Aorta (tissue), 5 donors: ENCODE data around the gene SLC5A5. TPM values are rescaled to one million over a fixed set of nuclear protein-coding genes. Genes with fewer than 3 reads are reported as not detected.
A peak's percentile ranks its signal among the peaks of the same experiment; 100 is the strongest.

Source experiments
- ATAC-seq: fragments of 200-7000 bp; cut with Tn5 transposase; one replicate; pipeline ENCODE4 v1.9.1; 2022; ENCODE audit warnings: moderate library complexity; ENCODE audit not compliant: low FRiP score
- DNase-seq, 2 donors: peaks; one replicate each; pipeline ENCODE4 v3.0.0-alpha.2; 2020
- H3K27ac ChIP-seq, 2 donors: one replicate each; pipeline ENCODE4 v1.5.1; 2013; ENCODE audit warnings: low read length in 2 of 2, mild to moderate bottlenecking in 2 of 2, moderate library complexity in 2 of 2, control low read depth in 1 of 2, inconsistent platforms in 1 of 2, low read depth in 1 of 2
- H3K27me3 ChIP-seq, 2 donors: one replicate each; pipeline ENCODE4 v1.6.1; 2013; ENCODE audit warnings: control low read depth in 1 of 2, low read length in 1 of 2, mild to moderate bottlenecking in 1 of 2, moderate library complexity in 1 of 2; ENCODE audit not compliant: insufficient read depth in 2 of 2, control insufficient read depth in 1 of 2
- H3K36me3 ChIP-seq, 2 donors: one replicate each; pipeline ENCODE4 v1.6.1; 2013; ENCODE audit warnings: control low read depth in 1 of 2, low read length in 1 of 2, mild to moderate bottlenecking in 1 of 2; ENCODE audit not compliant: insufficient read depth in 2 of 2, control insufficient read depth in 1 of 2
- H3K4me1 ChIP-seq, 2 donors: one replicate each; pipeline ENCODE4 v1.6.1; 2013; ENCODE audit warnings: low read length in 2 of 2, control low read depth in 1 of 2, mild to moderate bottlenecking in 1 of 2, moderate library complexity in 1 of 2; ENCODE audit not compliant: insufficient read depth in 2 of 2, control insufficient read depth in 1 of 2
- H3K4me3 ChIP-seq, 2 donors: one replicate each; pipeline ENCODE4 v1.5.1; 2013; ENCODE audit warnings: low read length in 2 of 2, control low read depth in 1 of 2, mild to moderate bottlenecking in 1 of 2
- H3K9me3 ChIP-seq: one replicate; pipeline ENCODE4 v1.6.1; 2013; ENCODE audit warnings: mild to moderate bottlenecking, low read length; ENCODE audit not compliant: control insufficient read depth
- WGBS, 2 donors: extraction: QIAGEN DNeasy Blood & Tissue Kit; methylation state at CpG; one replicate each; pipeline ENCODE4 v1.1.7; 2013; 5-methylcytosine and 5-hydroxymethylcytosine counted together
- intact Hi-C, 2 donors: fragments of 100-400 bp; cut with DNase I; formaldehyde crosslinking; loops; one replicate each; pipeline versions ENCODE4 v1.14.2 to v1.15.0; 2022
- long read RNA-seq, 2 donors: library from polyadenylated mRNA; unstranded; transcript quantifications; one replicate each; pipeline ENCODE4 v2.0.0, GENCODE V29; 2020 to 2021
- polyA plus RNA-seq, 2 donors: library from polyadenylated mRNA; stranded (reverse); fragments of 200-250 nt; gene quantifications; one replicate each; pipeline ENCODE4 v1.2.3, GENCODE V29; 2013
- total RNA-seq, 2 donors: library from RNA; stranded (reverse); fragmentation: NEBNext Ultra II Directional; extraction: Animal tissue kit (Norgen Biotek cat#: 25700); gene quantifications; one replicate each; pipeline ENCODE4 v1.2.1, GENCODE V29; 2021
- donor health status: healthy with polysubstance abuse.
- donor health status: Bipolar disorder and iron deficiency.
- donor health status: DM: no; HTN: no; CAD: no.
- donor health status: DM: no; HTN: no; CAD: no.
- donor health status: DM: yes; HTN: yes; CAD: no.

The SLC5A5 gene
- total RNA-seq = not detected
- polyA plus RNA-seq = under 1 TPM in 1 of 2 donors, not detected in 1; 0.03 TPM
- long read RNA-seq, donor 1 = 0 reads
- long read RNA-seq, donor 2 = 0 reads

- ATAC-seq = no peak
- no peak for DNase-seq
- H3K27ac ChIP-seq = no peak within 1 kb of the TSS
- no peaks in the 10 kb centered on the region for H3K9me3 ChIP-seq
- intact Hi-C loops = no loop called here
- H3K27me3 ChIP-seq = peaks cover 0 to 1% of the 10 kb centered on the region in 2 donors
- no peak within 1 kb of the TSS for H3K4me3 ChIP-seq
- no peaks in the 10 kb centered on the region for H3K4me1 ChIP-seq
- H3K36me3 ChIP-seq = no peaks in the 10 kb centered on the region
- 2 to 3% methylated on average over 23 to 26 of the region's 26 CpGs for WGBS, 2 donors
Observed at GRCh38 chr19:17871878-17872250, at the start of gene SLC5A5. TSS of gene SLC5A5 (plus strand) at chr19:17871945. CDS start at chr19:17872320, 375 bp downstream.

- no peak overlapping the region for H3K27ac ChIP-seq
- ATAC-seq (no peak), DNase-seq (no peak)
- no peaks in the 10 kb centered on the region for H3K4me1 ChIP-seq
- H3K4me3 ChIP-seq = no peak overlapping the region
- intact Hi-C loops = no loop called here
- H3K9me3 ChIP-seq = no peaks in the 10 kb centered on the region
- WGBS, 2 donors = 47 to 56% methylated on average over 8 of the region's 8 CpGs
- H3K36me3 ChIP-seq = no peaks in the 10 kb centered on the region
- no peaks in the 10 kb centered on the region for H3K27me3 ChIP-seq
Observed at GRCh38 chr19:17824339-17824738, 47.4 kb upstream of the SLC5A5 start.

- WGBS, 2 donors = 83 to 85% methylated on average over 13 of the region's 13 CpGs
- intact Hi-C loops = no loop called here
- Histone ChIP-seq H3K27ac (no peak overlapping the region), H3K27me3 (peaks cover 0 to 3% of the 10 kb centered on the region in 2 donors), H3K9me3 (no peaks in the 10 kb centered on the region), H3K4me3 (no peak overlapping the region), H3K36me3 (no peaks in the 10 kb centered on the region), H3K4me1 (no peaks in the 10 kb centered on the region)
- DNase-seq (no peak), ATAC-seq (no peak)
Observed at GRCh38 chr19:17826508-17827056, 45.2 kb upstream of the SLC5A5 start.

- Histone ChIP-seq H3K36me3 (no peaks in the 10 kb centered on the region), H3K9me3 (no peaks in the 10 kb centered on the region), H3K4me3 (no peak overlapping the region), H3K27me3 (peaks cover 0 to 3% of the 10 kb centered on the region in 2 donors), H3K27ac (no peak overlapping the region), H3K4me1 (no peaks in the 10 kb centered on the region)
- 8 to 12% methylated on average over 25 to 29 of the region's 29 CpGs for WGBS, 2 donors
- ATAC-seq (no peak), DNase-seq (no peak)
- intact Hi-C loops = no loop called here
Observed at GRCh38 chr19:17829855-17830566, 41.7 kb upstream of the SLC5A5 start.

- intact Hi-C loops = no loop called here
- Histone ChIP-seq H3K27ac (no peak overlapping the region), H3K9me3 (no peaks in the 10 kb centered on the region), H3K27me3 (peaks cover 0 to 3% of the 10 kb centered on the region in 2 donors), H3K4me3 (no peak overlapping the region), H3K4me1 (no peaks in the 10 kb centered on the region), H3K36me3 (no peaks in the 10 kb centered on the region)
- peak; percentile 76 to 92 for DNase-seq
- ATAC-seq = peak; percentile 91
- WGBS, 2 donors = 5 to 7% methylated on average over 41 to 50 of the region's 50 CpGs
Observed at GRCh38 chr19:17830567-17831418, 41.0 kb upstream of the SLC5A5 start.

GRCh38 chr19:17831419-17831888, 40.3 kb upstream of the SLC5A5 start:
- H3K4me1 ChIP-seq = no peaks in the 10 kb centered on the region
- no peaks in the 10 kb centered on the region for H3K36me3 ChIP-seq
- intact Hi-C loops = no loop called here
- H3K4me3 ChIP-seq = no peak overlapping the region
- no peak overlapping the region for H3K27ac ChIP-seq
- WGBS, 2 donors = 15 to 27% methylated on average over 24 to 25 of the region's 25 CpGs
- peak in 1 of 2 donors; percentile 79 for DNase-seq
- ATAC-seq = no peak
- peaks cover 0 to 3% of the 10 kb centered on the region in 2 donors for H3K27me3 ChIP-seq
- H3K9me3 ChIP-seq = no peaks in the 10 kb centered on the region

GRCh38 chr19:17832443-17833208, 39.1 kb upstream of the SLC5A5 start:
- no peaks in the 10 kb centered on the region for H3K4me1 ChIP-seq
- 86 to 87% methylated on average over 17 of the region's 17 CpGs for WGBS, 2 donors
- no peak overlapping the region for H3K4me3 ChIP-seq
- no peak overlapping the region for H3K27ac ChIP-seq
- H3K9me3 ChIP-seq = no peaks in the 10 kb centered on the region
- intact Hi-C loops = no loop called here
- H3K36me3 ChIP-seq = no peaks in the 10 kb centered on the region
- ATAC-seq (no peak), DNase-seq (no peak)
- peaks cover 0 to 3% of the 10 kb centered on the region in 2 donors for H3K27me3 ChIP-seq
